ENCODE data around the gene GNAT1.
"Not testable (repeated sequence)": the region's sequence is repeated elsewhere in the genome, so short reads cannot be mapped to it uniquely, and the experiment has no call there.

Gene GNAT1

DNA sequence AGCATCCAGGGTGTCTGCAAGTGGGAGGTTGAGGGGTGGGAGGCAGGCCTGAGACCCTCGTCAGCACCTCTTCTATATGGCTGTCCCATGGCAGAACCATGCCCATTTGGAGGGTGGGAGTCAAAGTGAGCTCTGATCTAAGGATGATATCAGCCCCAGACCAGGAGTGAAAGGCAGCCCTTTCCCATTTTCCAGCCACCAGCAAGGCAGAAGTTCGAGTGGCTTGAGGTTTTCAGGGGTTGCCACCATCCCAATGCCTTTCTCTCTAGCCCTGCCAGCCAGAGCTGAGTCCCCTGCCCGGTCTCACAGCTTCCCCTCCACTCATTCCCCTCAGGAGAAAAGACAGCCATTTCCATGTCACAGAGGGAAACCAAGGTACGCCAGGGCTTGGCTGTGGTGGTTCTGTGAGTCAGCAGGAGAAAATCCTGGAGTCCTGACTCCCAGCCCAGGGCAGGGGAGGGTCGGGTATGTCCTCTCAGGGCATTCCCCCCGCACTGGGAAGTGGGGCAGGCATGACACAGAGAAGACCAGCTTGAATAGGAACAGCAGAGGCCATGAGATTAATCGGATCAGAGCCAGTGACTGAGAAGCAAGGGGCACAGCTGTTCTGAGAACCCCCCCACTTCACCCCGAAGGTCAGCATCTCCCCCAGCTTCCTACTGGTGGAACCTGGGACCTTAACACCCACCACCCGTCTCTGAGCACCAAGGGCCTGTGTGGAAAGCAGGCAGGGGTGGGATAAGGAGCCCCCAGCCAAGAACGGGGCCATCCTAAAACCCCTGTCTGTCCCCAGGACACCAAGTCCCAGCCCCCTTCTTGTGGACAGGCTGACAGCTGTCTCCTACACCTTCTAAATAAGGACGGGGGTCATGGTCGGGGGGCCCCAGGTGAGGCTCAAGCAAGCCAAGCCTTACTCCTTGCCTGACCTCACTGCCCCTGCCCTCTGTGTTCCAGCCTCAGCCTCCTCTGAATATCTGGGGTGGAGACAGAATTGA lies 12.7 kb downstream of the GNAT1 start:
- DNase-seq: no peak

- peak; percentile 3 for DNase-seq
Observed at GRCh38 chr3:50204804-50205412, 13.5 kb downstream of the GNAT1 start, which contains the start of gene SLC38A3. Gene SLC38A3 (plus strand): TSS chr3:50205271. CDS start chr3:50214200, 8,929 bp downstream.

DNA sequence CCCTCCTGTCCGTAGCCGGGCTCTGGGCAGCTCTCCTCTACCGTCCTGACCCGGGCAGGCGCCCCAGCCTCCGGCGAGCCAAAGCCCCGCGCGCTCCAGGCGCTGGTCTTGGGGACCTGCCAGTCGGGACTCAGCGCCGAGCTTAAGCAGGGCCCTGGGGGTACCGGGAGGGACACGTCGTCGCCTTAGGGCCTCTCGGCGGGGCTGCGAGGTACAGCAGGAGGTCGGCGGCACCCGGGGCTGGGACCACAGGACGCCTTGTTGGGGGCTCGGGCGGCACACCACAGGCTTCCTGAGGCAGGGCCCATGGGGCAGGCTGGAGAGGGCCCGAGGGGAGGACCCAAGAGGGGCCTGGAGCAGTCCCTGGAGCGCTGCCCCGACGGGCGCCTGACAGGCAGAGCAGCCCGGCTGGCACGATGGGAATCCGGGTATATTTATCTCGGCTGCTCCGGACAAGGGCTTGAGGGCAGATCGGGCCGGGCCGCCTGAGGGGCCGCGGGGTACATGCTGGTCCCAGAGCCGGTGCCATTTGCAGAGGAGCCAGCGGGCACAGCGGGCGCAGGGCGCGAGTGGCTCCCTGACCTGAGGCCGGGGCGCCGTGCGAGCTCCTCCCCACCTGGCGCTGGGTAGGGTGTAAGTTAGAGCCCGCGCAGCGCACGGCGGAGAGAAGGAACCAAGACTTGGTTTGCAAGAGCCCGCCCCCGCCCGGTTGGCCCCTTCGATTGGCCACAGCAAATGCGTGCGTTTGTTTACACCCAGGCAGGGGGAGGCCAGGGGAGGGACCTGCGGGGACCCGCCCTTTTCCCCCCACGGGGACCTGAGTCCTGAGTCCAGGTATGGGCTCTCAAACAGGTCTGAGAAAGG lies 14.2 kb downstream of the GNAT1 start:
- DNase-seq: peak; percentile 9

DNA sequence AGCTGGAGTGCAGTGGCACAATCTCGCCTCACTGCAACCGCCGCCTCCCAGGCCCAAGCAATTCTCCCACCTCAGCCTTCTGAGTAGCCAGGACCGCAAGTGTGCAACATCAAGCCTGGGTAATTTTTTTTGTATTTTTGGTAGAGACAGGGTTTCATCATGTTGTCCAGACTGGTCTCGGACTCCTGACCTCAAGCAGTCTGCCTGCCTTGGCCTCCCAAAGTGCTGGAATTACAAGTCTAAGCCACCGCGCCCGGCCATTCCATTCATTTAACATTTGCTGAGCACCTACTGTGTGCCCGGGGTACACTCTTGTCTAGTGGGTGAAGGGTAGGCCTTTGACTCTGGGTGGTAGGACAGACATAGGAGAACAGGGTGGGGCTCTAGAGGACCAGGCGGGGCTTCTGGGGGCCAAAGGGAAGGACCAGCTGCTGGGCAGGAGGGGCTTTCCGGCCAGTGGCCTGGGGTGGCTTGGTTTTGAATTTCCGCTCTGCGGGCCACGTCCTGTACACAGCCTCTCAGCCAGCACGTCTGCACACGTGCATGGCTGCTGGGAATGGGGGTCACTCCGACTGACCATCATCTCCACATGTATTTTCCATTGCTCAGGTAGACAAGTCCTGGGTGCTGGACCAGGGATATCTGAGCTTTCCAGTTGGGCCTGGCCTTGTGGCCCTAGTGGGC lies 16.1 kb downstream of the GNAT1 start:
- no peak for DNase-seq

DNA sequence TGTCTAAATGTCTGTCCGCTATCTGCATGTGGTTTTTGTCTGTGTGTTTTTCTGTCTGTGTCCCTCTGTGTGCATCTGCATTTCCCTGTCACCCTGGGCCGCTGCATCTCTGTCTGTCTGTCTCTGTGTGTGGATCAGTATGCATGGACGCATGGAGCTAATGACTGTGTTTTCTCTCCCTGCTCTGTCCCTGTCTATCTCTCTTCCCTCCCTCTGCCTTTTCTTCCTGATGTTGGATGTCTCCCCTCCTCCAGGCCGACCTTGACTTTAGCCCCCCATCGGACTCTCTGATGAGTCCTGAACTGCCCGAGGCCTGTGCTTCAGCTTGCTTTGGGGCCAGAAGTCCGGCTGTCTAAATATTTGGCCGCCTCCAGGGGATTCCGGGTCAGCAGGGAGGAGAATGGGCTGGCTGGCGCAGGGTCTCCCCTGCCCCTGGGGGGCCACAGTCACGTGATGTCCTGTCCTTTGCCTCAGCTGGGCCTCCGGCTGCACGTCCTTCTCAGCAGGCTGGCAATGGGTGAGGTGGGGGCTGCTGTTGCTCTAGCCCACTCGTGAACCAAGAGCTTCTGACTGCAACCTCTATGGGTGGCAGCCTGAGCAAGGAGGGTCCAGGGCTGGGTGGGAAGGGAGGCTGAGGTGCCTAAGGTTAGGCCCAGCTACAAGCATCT lies 17.4 kb downstream of the GNAT1 start:
- no peak for DNase-seq

DNA sequence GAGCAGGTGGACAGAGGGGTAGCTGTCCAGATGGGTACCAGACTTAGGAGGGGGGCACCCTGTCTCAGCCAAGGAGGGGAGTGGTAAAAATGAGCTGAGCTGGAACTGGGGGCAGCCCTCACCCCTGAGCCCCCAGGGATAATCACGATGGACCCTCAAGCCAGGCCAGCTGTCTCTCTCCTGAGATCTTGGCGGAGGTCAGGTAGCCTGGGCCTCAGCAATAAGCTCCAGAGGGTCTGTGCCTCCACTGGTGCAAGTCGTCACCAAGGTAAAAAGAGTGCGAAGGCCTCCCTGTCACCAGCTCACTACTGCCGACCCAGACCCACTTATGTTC lies 18.7 kb downstream of the GNAT1 start:
- DNase-seq: no peak

- no peak for DNase-seq
Observed at GRCh38 chr3:50210510-50211367, 19.3 kb downstream of the GNAT1 start.

DNA sequence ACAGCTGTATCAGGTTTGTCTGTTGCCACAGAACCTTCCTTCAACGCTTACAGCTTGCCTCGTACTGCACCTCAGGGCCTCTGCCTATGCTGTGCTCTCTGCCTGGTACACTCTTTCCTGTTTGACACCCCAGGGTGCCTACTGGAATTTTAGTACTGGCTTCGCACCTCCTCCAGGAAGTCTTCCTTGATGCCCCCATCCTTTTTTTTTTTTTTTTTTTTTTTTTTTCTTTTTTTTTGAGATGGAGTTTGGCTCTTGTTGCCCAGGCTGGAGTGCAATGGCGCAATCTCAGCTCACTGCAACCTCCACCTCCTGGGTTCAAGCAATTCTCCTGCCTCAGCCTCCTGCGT lies 19.9 kb downstream of the GNAT1 start:
- DNase-seq: not testable (repeated sequence)

GRCh38 chr3:50211930-50212329 lies 20.5 kb downstream of the GNAT1 start:
- no peak for DNase-seq

DNA sequence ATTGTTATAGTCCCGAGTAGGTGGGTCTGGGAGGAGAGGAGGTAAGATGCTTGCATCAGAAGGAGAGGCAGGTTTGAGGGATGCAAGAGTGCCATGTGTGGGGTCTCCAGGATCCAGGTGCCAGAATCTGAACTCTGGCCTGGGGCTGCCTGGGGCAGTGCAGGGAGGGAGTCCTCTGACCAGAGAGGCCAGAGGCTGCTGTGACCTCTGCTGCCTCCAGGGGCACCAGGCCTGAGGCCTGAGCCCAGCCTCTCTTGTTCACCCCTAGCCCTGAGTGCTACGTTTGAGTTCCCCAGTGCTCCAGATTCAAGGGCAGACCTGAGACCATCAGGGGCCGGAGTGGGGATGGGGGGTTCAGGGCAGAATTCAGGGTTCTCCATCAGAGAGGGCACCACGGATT lies 21.1 kb downstream of the GNAT1 start:
- no peak for DNase-seq

DNA sequence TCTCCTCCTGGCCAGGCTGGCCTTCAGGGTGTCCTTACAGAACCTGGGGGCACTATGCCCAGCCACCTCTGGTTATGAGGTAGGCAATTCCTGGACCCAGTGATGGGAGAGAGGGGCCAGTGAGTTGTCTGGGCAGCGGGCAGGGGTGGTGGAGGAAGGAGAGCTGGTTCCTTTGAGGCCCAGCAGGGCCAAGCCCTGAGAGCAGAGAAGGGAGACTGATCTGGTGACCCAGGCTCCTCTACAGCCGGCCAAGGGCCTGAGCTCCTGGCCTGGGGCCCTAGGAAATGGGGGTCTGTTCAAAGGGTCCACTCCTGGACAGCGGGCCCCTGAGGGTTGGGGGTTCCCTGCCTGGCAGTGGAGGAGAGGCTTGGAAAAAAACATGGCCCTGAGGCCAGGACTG lies 21.6 kb downstream of the GNAT1 start:
- no peak for DNase-seq

DNA sequence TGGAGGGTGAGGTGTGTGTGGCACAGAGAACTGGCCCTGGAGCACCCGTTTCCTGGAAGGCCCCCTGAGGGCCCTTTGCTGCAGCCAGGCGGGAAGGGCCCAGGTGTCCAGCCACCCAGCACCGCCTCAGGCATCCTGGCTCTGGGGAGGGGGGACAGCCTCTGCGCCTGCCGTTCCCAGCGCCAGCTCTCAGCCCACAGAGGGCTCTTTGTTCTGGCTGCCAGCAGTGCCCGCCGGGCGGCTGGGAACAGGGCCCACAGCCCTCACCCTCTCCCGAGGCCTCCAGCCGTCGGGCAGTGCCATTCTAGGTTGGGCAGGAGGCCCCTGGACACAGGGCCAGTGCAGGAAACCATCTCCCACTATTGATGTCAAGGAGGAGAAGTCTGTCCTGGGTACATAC lies 22.0 kb downstream of the GNAT1 start:
- DNase-seq: no peak

- no peak for DNase-seq
Observed at GRCh38 chr3:50214824-50215223, 23.4 kb downstream of the GNAT1 start.

- DNase-seq: no peak
Observed at GRCh38 chr3:50215529-50215928, 24.1 kb downstream of the GNAT1 start.

- DNase-seq: no peak
Observed at GRCh38 chr3:50217681-50218080, 26.3 kb downstream of the GNAT1 start.

DNA sequence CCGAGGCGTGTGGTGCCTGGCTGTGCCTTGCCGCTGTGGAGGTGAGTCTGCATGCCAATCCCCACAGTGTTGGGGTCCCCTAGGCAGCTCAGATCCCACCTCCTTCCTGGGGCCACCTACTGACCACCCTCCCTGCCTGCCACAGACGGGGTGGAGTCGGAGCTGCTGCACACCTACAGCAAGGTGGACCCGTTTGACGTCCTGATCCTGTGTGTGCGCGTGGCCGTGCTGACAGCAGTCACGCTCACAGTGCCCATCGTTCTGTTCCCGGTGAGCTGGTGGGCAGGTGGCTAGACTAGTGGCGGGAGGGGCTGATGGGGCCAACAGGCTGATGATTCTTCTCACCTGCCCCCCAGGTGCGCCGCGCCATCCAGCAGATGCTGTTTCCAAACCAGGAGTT lies 27.0 kb downstream of the GNAT1 start:
- DNase-seq: no peak

- no peak for DNase-seq
Observed at GRCh38 chr3:50219285-50219684, 27.9 kb downstream of the GNAT1 start.

DNA sequence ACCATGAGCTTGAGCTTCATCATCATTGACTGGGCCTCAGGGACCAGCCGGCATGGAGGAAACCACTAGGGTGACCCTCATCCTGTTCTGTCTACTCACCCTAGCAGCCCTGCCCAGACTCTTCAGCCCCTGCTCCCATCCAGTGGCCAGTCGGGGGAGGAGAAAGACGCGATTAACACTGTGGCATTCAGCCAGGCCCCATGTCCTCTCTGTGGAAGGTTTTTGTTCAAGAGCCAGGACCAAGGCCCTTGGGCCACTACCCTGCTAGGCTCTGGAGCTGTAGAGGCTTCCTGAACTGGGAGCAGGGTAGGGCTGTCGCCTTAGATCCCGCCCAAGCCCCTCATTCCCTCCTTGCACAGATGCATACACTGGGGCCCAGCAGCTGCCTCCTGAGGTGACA lies 28.7 kb downstream of the GNAT1 start:
- no peak for DNase-seq

GRCh38 chr3:50221051-50221410 lies 29.6 kb downstream of the GNAT1 start:
- no peak for DNase-seq

GRCh38 chr3:50221411-50222168 lies 30.2 kb downstream of the GNAT1 start:
- DNase-seq: no peak

- no peak for DNase-seq
Observed at GRCh38 chr3:50222169-50222528, 30.7 kb downstream of the GNAT1 start.

All from activated effector memory CD4-positive, alpha-beta T cell treated with Interleukin-2 at 50 U/mL for 16 hours (primary cell).